Measurements from ENCODE around the gene ATP4A.

GRCh38 chr19:35562336-35562735 is 1.1 kb downstream of the ATP4A start:
- TF ChIP-seq CTCF (IDR thresholded peaks at IDR 0.05) (no peak), POLR2A (IDR thresholded peaks at IDR 0.05) (no peak)
